HG03159 (cell line): ENCODE measurements around the gene CDC27.
A peak's percentile ranks its signal among the peaks of the same experiment; 100 is the strongest.
"Not testable (repeated sequence)": the region's sequence is repeated elsewhere in the genome, so short reads cannot be mapped to it uniquely, and the experiment has no call there.

ENCODE experiments used
- ATAC-seq: cut with Tn5 transposase; IDR thresholded peaks from one replicate; pipeline ENCODE4 v1.9.1; 2021; ENCODE audit warnings: mild to moderate bottlenecking, moderate library complexity; ENCODE audit not compliant: unreplicated experiment

The CDC27 gene

DNA sequence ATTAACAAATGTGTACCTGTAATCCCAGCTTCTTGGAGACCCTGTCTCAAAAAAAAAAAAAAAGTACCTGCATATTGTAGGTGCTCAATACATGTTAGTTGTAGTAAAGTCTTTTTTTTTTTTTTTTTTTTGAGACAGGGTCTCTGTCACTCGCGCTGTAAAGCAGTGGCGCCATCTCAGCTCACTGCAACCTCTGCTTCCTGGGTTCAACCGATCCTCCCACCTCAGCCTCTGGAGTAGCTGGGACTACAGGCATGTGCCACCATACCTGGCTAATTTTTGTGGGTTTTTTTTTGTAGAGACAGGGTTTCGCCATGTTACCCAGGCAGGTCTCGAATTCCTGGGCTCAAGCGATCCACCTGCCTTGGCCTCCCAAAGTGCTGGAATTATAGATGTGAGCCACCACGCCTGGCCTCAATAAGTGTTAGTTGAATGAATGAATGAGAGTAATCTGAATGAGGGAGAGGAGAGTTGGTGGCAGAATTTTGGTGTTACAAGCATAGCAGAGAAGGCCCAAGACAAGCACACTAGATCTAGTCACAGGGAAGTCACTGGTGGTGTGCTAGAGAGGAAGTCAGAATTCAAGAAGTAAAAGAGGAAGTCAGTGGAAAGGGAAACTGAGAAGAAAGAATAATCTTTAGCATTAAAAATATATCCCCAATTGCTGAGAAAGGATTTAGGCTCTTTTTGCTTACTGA is 10.7 kb upstream of the CDC27 start:
- peak; percentile 44 for ATAC-seq

DNA sequence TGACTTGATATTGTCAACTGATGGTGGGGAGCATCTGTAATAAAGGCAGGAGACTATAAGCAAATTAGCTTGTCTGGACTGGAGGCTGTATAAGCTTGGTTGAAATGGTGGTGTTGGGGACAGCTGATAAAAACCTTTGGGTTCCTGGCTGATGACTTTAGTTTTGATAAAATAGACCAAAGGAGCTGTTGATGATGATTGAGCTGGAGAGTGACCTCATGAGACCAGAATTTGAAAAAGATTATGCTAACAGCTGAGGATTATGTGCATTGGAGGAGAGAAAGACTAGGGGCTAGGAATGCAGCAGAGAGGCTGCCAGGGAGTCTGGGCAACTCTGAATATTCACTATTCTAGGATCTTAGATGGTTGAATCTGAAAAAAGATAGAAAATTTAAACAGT is 8.7 kb upstream of the CDC27 start:
- no peak for ATAC-seq

DNA sequence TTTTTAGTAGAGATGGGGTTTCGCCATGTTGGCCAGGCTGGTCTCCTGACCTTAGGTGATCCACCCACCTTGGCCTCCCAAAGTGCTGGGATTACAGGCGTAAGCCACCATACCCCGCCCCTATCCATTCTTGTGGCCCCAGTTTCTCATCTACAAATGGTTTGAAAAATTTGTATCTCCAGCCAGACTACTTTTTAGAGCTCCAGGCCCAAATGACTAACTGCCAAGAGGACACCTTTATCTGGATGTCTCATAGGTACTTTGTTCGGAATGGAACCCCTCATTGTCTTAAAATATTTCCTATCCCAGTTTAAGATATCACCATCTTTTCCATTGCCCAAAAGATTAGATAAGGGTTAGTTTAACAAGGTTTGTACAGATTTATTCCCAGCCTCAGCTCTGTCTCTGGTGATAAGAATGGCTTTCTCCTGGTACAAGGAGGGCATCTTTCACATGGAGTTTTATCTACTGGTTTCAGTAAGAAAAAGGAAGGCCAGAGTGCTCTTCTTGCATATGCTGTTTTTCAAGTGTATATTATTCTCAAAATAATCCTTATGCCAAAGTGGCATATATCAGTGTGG is 4.9 kb upstream of the CDC27 start:
- ATAC-seq = no peak

DNA sequence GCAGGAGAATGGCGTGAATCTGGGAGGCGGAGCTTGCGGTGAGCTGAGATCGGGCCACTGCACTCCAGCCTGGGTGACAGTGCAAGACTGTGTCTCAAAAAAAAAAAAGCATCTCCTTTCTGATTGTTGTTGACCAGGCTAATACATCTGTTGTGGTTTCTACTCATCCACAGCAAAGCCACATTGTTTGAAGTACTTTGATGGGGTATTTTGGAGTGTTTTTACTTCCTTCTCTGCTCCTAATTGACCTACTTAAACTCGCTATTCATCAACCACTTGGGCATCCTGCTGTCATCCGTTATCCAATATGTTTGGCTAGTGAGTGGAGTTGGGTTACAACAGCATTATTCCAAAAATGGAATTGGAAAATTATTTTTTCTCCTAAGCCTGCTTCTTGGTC is 3.5 kb upstream of the CDC27 start:
- ATAC-seq = no peak

- no peak for ATAC-seq
Measured at GRCh38 chr17:47190770-47191169, 1.7 kb upstream of the CDC27 start.

GRCh38 chr17:47190243-47190642 is 1.1 kb upstream of the CDC27 start:
- no peak for ATAC-seq

GRCh38 chr17:47189732-47190237 is 690 bp upstream of the CDC27 start:
- no peak for ATAC-seq

DNA sequence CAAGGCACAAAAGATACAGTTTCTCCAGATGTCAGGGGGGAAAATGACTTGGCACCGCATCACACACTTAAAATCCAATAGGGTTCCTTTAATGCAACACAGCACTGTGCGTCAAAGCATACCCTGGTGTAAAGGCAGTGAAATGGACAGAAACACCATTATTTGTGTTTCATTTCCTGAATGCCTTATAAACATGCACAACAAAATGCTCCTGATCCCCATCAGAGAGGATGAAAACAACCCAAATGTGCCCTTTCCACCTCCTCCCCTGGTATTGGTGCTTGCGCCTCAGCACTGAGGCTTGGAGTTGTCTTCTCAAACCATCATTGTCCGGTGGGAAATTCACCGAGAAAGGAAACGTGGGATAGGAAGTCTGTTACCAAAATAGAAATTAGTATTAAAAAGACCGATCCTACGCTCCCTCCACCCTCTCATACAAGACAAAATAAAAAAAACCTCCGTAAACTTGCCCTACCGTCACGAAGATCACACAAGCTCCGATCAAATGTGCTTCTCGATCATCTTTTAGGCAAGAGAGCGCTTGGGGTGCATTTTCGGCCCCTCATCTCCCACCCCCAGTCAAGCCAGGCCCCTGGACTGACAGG is 722 bp downstream of the CDC27 start:
- ATAC-seq = no peak

DNA sequence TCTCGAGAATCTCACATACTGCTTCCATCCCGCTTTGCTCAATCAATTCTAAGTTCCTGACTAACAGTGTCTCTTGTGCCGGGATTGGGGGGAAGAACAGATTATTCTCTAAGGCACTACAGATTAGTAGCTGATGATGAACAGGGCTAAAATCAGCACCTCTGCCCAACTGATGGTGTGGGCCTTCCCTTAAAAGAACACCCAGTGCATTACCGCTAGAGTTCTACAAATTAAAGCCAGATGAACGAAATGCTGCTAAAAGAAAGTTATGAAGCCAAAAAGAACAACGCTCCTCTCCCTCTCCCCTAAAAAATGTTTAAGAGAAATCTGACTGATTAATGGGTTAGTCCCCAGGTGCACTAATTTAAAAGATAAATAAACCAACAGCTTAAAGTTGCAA is 4.4 kb downstream of the CDC27 start:
- ATAC-seq = no peak

DNA sequence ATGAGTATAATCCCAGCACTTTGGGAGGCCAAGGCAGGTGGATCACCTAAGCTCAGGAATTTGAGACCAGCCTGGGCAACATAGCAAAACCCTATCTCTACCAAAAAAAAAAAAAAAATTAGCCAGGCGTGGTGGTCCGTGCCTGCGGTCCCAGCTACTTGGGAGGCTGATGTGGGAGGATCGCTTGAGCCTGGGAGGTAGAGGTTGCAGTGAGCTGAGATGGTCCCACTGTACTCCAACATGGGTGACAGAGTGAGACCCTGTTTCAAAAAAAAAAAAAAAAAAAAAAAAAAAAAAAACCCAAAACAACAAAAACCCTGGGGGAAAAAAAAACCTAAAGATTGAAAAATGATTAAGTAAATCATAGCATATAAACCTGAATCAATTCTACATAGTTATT is 8.1 kb downstream of the CDC27 start:
- not testable (repeated sequence) for ATAC-seq

DNA sequence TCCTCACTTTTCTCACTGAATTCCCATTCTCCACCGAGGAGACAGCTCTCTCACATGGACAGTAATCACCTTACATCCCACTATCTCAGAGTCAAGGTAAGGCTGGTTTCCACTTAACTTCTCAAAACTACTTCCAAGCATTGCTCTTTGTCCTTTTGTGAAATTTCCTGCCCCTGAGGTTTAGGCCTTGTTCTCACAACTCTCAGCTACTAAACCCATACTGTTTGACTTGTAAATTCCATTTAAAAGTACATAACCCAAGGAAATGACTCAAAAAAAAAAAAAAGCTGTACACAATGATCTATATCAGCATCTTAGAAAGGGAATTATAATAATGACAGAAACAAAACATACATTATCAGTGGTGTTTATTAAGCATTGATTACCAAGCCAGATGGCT is 8.8 kb downstream of the CDC27 start:
- ATAC-seq = no peak

- no peak for ATAC-seq
Measured at GRCh38 chr17:47179141-47179540, 10.0 kb downstream of the CDC27 start.

- no peak for ATAC-seq
Measured at GRCh38 chr17:47177261-47177660, 11.8 kb downstream of the CDC27 start.

- ATAC-seq = no peak
Measured at GRCh38 chr17:47176389-47176826, 12.7 kb downstream of the CDC27 start.

GRCh38 chr17:47174823-47175222 is 14.3 kb downstream of the CDC27 start:
- ATAC-seq = not testable (repeated sequence)

GRCh38 chr17:47172696-47173565 is 16.2 kb downstream of the CDC27 start:
- ATAC-seq = no peak

GRCh38 chr17:47170710-47171109 is 18.4 kb downstream of the CDC27 start:
- ATAC-seq = no peak

- not testable (repeated sequence) for ATAC-seq
Measured at GRCh38 chr17:47168896-47169295, 20.2 kb downstream of the CDC27 start.

DNA sequence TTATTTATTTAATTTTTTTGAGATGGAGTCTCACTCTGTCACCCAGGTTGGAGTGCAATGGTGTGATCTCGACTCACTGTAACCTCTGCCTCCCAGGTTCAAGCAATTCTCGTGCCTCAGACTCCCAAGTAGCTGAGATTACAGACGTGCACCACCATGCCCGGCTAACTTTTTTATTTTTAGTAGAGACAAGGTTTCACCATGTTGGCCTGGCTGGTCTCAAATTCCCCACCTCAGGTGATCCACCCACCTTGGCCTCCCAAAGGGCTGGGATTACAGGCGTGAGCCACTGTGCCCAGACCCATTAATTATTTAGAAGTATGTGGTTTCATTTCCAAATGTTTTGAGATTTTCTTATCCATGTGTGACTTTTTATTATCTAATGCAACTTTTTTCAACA is 22.2 kb downstream of the CDC27 start:
- ATAC-seq = not testable (repeated sequence)

DNA sequence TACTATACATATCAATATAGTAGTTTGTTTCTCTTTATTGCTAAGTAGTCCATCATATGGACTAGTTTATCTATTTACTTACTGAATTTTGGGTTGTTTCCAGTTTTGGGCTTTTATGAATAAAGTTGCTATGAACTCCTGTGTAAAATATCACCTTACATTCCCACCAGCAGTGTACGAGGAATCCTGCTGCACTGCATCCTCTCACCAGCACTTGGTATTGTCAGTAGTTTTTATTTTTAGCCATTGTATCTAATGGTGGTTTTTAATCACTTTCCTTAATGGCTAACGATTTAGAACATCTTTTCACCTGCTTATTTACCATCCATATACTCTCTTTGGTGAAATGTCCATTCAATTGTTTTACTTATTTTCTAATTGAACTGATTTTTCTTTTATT is 24.0 kb downstream of the CDC27 start:
- no peak for ATAC-seq

DNA sequence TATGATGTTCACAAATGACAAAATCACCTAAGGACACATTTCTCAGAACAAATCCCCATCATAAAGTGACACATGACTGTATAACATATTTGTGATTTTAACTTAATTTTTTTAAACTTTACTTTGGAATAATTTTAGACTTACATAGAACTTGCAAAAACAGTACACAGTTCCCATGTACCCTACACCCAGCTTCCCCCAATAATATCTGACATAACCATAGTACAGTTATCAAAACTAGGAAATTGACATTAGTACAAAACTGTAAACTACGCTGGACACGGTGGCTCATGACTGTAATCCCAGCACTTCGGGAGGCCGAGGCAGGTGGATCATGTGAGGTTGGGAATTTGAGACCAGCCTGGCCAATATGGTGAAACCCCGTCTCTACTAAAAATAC is 24.8 kb downstream of the CDC27 start:
- no peak for ATAC-seq
